Testis (tissue), 2 donors: ENCODE results near the gene TPST1.

Experiments
- CTCF ChIP-seq, 3 experiments: fragments of 450-650 bp in 2 of 3; fragments of 200-600 bp in 1 of 3; sonication (generic) in 1 of 3; IDR thresholded peaks; one replicate each; pipeline ENCODE4 v1.5.1; 2016 to 2019; ENCODE audit warnings: antibody characterized with exemption in 3 of 3, mild to moderate bottlenecking in 2 of 3, moderate library complexity in 1 of 3
- POLR2A ChIP-seq: fragments of 450-650 bp; IDR thresholded peaks from one replicate; pipeline ENCODE4 v1.6.1; 2017; ENCODE audit warnings: antibody characterized with exemption, mild to moderate bottlenecking, moderate library complexity

DNA sequence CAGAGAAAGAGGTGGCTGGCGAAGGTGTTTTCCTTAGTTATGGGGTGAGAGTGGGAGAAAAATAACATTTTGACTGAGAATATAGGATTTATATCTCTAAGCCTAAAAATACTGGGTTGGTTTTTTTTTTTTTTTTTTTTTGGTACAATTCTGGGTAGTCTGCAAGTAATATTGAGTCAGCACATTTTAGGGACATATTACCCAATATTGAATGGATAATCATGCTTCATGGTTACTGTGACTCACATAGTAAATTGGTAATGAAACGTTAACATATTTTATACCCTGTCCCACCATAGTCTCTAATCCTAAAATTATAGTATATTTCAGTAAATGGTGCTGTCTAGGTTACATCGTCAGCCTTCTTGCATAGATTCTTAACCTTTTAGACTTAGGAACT is 91.4 kb downstream of the TPST1 start:
- TF ChIP-seq CTCF (IDR thresholded peaks at IDR 0.05), result no peak
- TF ChIP-seq POLR2A, result no peak
